Loucy (cell line): Measurements from ENCODE around the gene HADHA.

Source experiments
- CTCF ChIP-seq: fragments of 200-600 bp; sonication (generic); conservative IDR thresholded peaks from 2 replicates; pipeline ENCODE4 v1.5.1; 2014; ENCODE audit warnings: mild to moderate bottlenecking, antibody characterized with exemption, low read length
- EZH2phosphoT487 ChIP-seq: fragments of 200-600 bp; IDR thresholded peaks from 2 replicates; pipeline ENCODE4 v1.6.1; 2018; ENCODE audit warnings: antibody characterized with exemption, mild to moderate bottlenecking, moderate library complexity, borderline replicate concordance

GRCh38 chr2:26172189-26172870 lies 72.1 kb downstream of the HADHA start:
- TF ChIP-seq CTCF (no peak), EZH2phosphoT487 (no peak)
